Keratinocyte (primary cell): Measurements from ENCODE around the gene USF3. TPM values are rescaled to one million over a fixed set of nuclear protein-coding genes. Genes with fewer than 3 reads are reported as not detected.
A peak's percentile ranks its signal among the peaks of the same experiment; 100 is the strongest.

ENCODE experiments used
- DNase-seq: peaks from one replicate; pipeline ENCODE4 v3.0.0-alpha.2; 2011; ENCODE audit warnings: low read depth, missing footprints, low spot score
- FAIRE-seq: peaks from 2 replicates; lab custom pipeline; 2011; peaks lifted over from hg19 to GRCh38; lab: Jason Lieb, UNC
- H2AFZ ChIP-seq: 2 replicates; pipeline ENCODE4 v1.6.0; 2012; ENCODE audit warnings: low read length, control low read depth, inconsistent platforms; ENCODE audit not compliant: control insufficient read depth
- H3K27ac ChIP-seq: 2 replicates; pipeline ENCODE4 v1.5.1; 2011; ENCODE audit warnings: low read length; ENCODE audit not compliant: control insufficient read depth, insufficient read depth
- H3K27me3 ChIP-seq: 3 replicates; pipeline ENCODE4 v1.6.0; 2011; ENCODE audit warnings: low read length; ENCODE audit not compliant: control insufficient read depth, insufficient read depth; ENCODE audit errors: extremely low read depth
- H3K36me3 ChIP-seq, 2 experiments: 2 replicates in 1 of 2; 3 replicates in 1 of 2; pipeline ENCODE4 v1.5.1; 2011; ENCODE audit warnings: low read length in 2 of 2, mild to moderate bottlenecking in 1 of 2; ENCODE audit not compliant: control insufficient read depth in 2 of 2, insufficient read depth in 2 of 2; ENCODE audit errors: extremely low read depth in 1 of 2
- H3K4me1 ChIP-seq: 3 replicates; pipeline ENCODE4 v1.5.1; 2011; ENCODE audit warnings: low read length; ENCODE audit not compliant: control insufficient read depth, insufficient read depth; ENCODE audit errors: extremely low read depth
- H3K4me2 ChIP-seq: 3 replicates; pipeline ENCODE4 v1.6.0; 2011; ENCODE audit warnings: low read depth, low read length; ENCODE audit not compliant: control insufficient read depth, insufficient read depth; ENCODE audit errors: extremely low read depth
- H3K4me3 ChIP-seq, 3 experiments: fragments of 200-600 bp in 1 of 3; sonication (generic) in 1 of 3; 2 replicates in 2 of 3; 3 replicates in 1 of 3; pipeline ENCODE4 v1.5.1; 2011 to 2016; ENCODE audit warnings: low read length in 3 of 3, mild to moderate bottlenecking in 3 of 3, control low read depth in 2 of 3, inconsistent platforms in 1 of 3, low read depth in 1 of 3, mixed read lengths in 1 of 3, mixed run types in 1 of 3, moderate library complexity in 1 of 3; ENCODE audit not compliant: control insufficient read depth in 2 of 3, insufficient read depth in 2 of 3; ENCODE audit errors: extremely low read depth in 1 of 3
- H3K79me2 ChIP-seq: 2 replicates; pipeline ENCODE4 v1.6.0; 2012; ENCODE audit warnings: low read length; ENCODE audit not compliant: control insufficient read depth, insufficient read depth
- H3K9ac ChIP-seq: 3 replicates; pipeline ENCODE4 v1.6.0; 2011; ENCODE audit warnings: low read length; ENCODE audit not compliant: control insufficient read depth, insufficient read depth; ENCODE audit errors: extremely low read depth
- H3K9me1 ChIP-seq: 3 replicates; pipeline ENCODE4 v1.6.0; 2011; ENCODE audit warnings: low read length; ENCODE audit not compliant: control insufficient read depth, insufficient read depth; ENCODE audit errors: extremely low read depth
- H3K9me3 ChIP-seq: 2 replicates; pipeline ENCODE4 v1.5.1; 2012; ENCODE audit warnings: low read depth, low read length; ENCODE audit not compliant: control insufficient read depth
- H4K20me1 ChIP-seq: 3 replicates; pipeline ENCODE4 v1.6.0; 2011; ENCODE audit warnings: low read length; ENCODE audit not compliant: control insufficient read depth, insufficient read depth; ENCODE audit errors: extremely low read depth
- CTCF ChIP-seq, 3 experiments: IDR thresholded peaks in 1 of 3; conservative IDR thresholded peaks in 1 of 3; optimal IDR thresholded peaks in 1 of 3; 2 replicates in 2 of 3; 3 replicates in 1 of 3; pipeline versions ENCODE3 to v1.5.1; 2011; ENCODE audit warnings: low read length in 3 of 3, mild to moderate bottlenecking in 3 of 3, moderate library complexity in 2 of 3, control low read depth in 1 of 3, inconsistent platforms in 1 of 3; ENCODE audit not compliant: insufficient read depth in 2 of 3; ENCODE audit errors: extremely low read depth in 1 of 3
- EZH2 ChIP-seq: IDR thresholded peaks from one replicate; pipeline ENCODE4 v1.6.1; 2012; ENCODE audit warnings: inconsistent platforms, mild to moderate bottlenecking, low read length, moderate library complexity
- dilution Hi-C: fragments of 300-500 bp; cut with MboI; formaldehyde crosslinking; loops from one replicate; pipeline ENCODE4 v1.7.0; 2020; ENCODE audit warnings: low sequenced_read_pairs; ENCODE audit not compliant: extremely low pct_ligation_motif_present
- polyA plus RNA-seq, 5 experiments: library from polyadenylated mRNA; depleted of rRNA in 3 of 5; stranded (reverse) in 3 of 5; stranded (forward) in 1 of 5; unstranded in 1 of 5; fragments of >200 nt; gene quantifications; 1 replicate in 1 of 5; 2 replicates in 3 of 5; 3 replicates in 1 of 5; pipeline versions ENCODE4 v1.2.1 to v1.2.3, GENCODE V29; 2011 to 2012; ENCODE audit warnings: missing spikeins in 2 of 5, low read depth in 1 of 5, low replicate concordance in 1 of 5

Gene USF3
- polyA plus RNA-seq, 1 donor (not counting 4 experiments of a cell fraction or from before 2014, with no cell fraction given), result 8.8 TPM

DNA sequence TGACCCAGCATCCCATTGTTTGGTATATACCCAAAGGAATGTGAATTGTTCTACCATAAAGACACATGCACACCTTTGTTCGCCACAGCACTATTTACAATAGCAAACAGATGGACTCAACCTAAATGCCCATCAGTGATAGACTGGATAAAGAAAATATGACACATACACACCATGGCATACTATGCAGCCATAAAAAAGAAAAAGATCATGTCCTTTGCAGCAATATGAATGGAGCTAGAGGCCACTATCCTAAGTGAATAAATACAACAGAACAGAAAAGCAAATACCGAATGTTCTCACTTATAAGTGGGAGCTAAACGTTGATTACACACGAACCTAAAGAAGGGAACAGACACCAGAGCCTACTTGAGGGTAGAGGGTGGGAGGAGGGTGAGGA, 11.4 kb upstream of the USF3 start:
- Histone ChIP-seq H3K4me2 (no peak overlapping the region), H3K4me3 (no peak overlapping the region), H3K9me1 (no peaks in the 10 kb centered on the region), H3K9ac (no peak overlapping the region), H3K9me3 (no peaks in the 10 kb centered on the region), H3K27ac (no peak overlapping the region), H3K4me1 (peaks cover 3% of the 10 kb centered on the region), H3K36me3 (no peaks in the 10 kb centered on the region), H3K79me2 (no peaks in the 10 kb centered on the region), H3K27me3 (no peaks in the 10 kb centered on the region), H4K20me1 (no peaks in the 10 kb centered on the region), H2AFZ (no peak overlapping the region)
- DNase-seq (no peak), FAIRE-seq (no peak)
- TF ChIP-seq CTCF (optimal IDR thresholded peaks at IDR 0.05 in 1 of 3, IDR thresholded peaks at IDR 0.05 in 1 of 3, conservative IDR thresholded peaks at IDR 0.05 in 1 of 3; ENCODE audit: extremely low read depth in 1 of 3, insufficient read depth in 2 of 3, low read length in 3 of 3) (no peak), EZH2 (no peak)
- dilution Hi-C loops, result no loop called here

- peak overlapping the region; percentile 15 to 51 (median 45) for H3K4me3 ChIP-seq
- H3K4me2 ChIP-seq, result peak overlapping the region; percentile 99
- dilution Hi-C loops, result no loop called here
- peak overlapping the region; percentile 81 for H2AFZ ChIP-seq
- no peaks in the 10 kb centered on the region for H3K9me3 ChIP-seq
- FAIRE-seq (no peak), DNase-seq (no peak)
- TF ChIP-seq CTCF (optimal IDR thresholded peaks at IDR 0.05 in 1 of 3, IDR thresholded peaks at IDR 0.05 in 1 of 3, conservative IDR thresholded peaks at IDR 0.05 in 1 of 3; ENCODE audit: extremely low read depth in 1 of 3, insufficient read depth in 2 of 3, low read length in 3 of 3), result no peak
- no peak for TF ChIP-seq EZH2
- no peak overlapping the region for H3K27ac ChIP-seq
- no peaks in the 10 kb centered on the region for H3K36me3 ChIP-seq
- H3K79me2 ChIP-seq, result peaks cover 15% of the 10 kb centered on the region
- peak overlapping the region; percentile 3 for H3K9ac ChIP-seq
- H4K20me1 ChIP-seq, result no peaks in the 10 kb centered on the region
- no peaks in the 10 kb centered on the region for H3K27me3 ChIP-seq
- H3K9me1 ChIP-seq, result no peaks in the 10 kb centered on the region
- H3K4me1 ChIP-seq, result peaks cover 13% of the 10 kb centered on the region
Observed at GRCh38 chr3:113698956-113699355, 2.5 kb upstream of the USF3 start.
